K562 (cell line): Measurements from ENCODE around the gene TTC31. TPM values are rescaled to one million over a fixed set of nuclear protein-coding genes. Genes with fewer than 3 reads are reported as not detected.

Experiments used
- DMBX1 ChIP-seq: fragments of 250-450 bp; sonication (Bioruptor Pico); IDR thresholded peaks from 2 replicates; pipeline ENCODE4 v1.8.0; 2022; ENCODE audit warnings: inconsistent platforms, mild to moderate bottlenecking, moderate library complexity, borderline replicate concordance
- EHMT2 ChIP-seq: fragments of 450-650 bp; IDR thresholded peaks from 2 replicates; pipeline ENCODE4 v1.6.1; 2018; ENCODE audit warnings: antibody characterized with exemption
- ELF1 ChIP-seq: fragments of 200-800 bp; sonication (Bioruptor generic); IDR thresholded peaks from 2 replicates; pipeline ENCODE4 v1.6.1; 2016; ENCODE audit warnings: missing genetic modification characterization, missing compliant biosample characterization
- HDAC3 ChIP-seq: fragments of 450-650 bp; IDR thresholded peaks from 2 replicates; pipeline ENCODE4 v1.6.1; 2018; ENCODE audit warnings: borderline replicate concordance, mild to moderate bottlenecking, moderate library complexity; ENCODE audit not compliant: partially characterized antibody
- MCM2 ChIP-seq: fragments of 450-650 bp; IDR thresholded peaks from 2 replicates; pipeline ENCODE4 v1.6.1; 2017; ENCODE audit warnings: low read depth, mild to moderate bottlenecking
- MEIS2 ChIP-seq: fragments of 450-650 bp; IDR thresholded peaks from 2 replicates; pipeline ENCODE4 v1.6.1; 2014; ENCODE audit warnings: mild to moderate bottlenecking; ENCODE audit not compliant: partially characterized antibody
- MYC ChIP-seq, 2 experiments: fragments of 250-450 bp in 1 of 2; sonication (Bioruptor Pico) in 1 of 2; IDR thresholded peaks; 2 replicates each; pipeline versions ENCODE4 v1.5.1 to v1.6.1; 2012 to 2021; ENCODE audit warnings: low read depth in 2 of 2, borderline replicate concordance in 1 of 2, improper control_type of control experiment in 1 of 2, low read length in 1 of 2, mild to moderate bottlenecking in 1 of 2, moderate library complexity in 1 of 2
- POU5F1 ChIP-seq: fragments of 150-350 bp; IDR thresholded peaks from 2 replicates; pipeline ENCODE4 v1.6.1; 2014; ENCODE audit warnings: borderline replicate concordance, low read length, low read depth, mild to moderate bottlenecking; ENCODE audit not compliant: partially characterized antibody
- RBM39 ChIP-seq: fragments of 200-400 bp; formaldehyde crosslinking; optimal IDR thresholded peaks from 2 replicates; pipeline ENCODE3; 2018; ENCODE audit warnings: low read depth, low read length
- RCOR1 ChIP-seq, 2 experiments: IDR thresholded peaks; 2 replicates each; pipeline ENCODE4 v1.6.1; 2012; ENCODE audit warnings: low read depth in 2 of 2, low read length in 2 of 2, borderline replicate concordance in 1 of 2, improper control_type of control experiment in 1 of 2
- RNF2 ChIP-seq: sonication (generic); IDR thresholded peaks from 2 replicates; pipeline ENCODE4 v1.6.1; 2016
- SPI1 ChIP-seq: IDR thresholded peaks from 2 replicates; pipeline ENCODE4 v1.6.1; 2011; ENCODE audit warnings: low read depth, low read length, control low read depth, borderline replicate concordance
- THRAP3 ChIP-seq: fragments of 450-650 bp; IDR thresholded peaks from 2 replicates; pipeline ENCODE4 v1.6.1; 2016; ENCODE audit warnings: mild to moderate bottlenecking, inconsistent platforms, borderline replicate concordance
- XRCC3 ChIP-seq: fragments of 450-650 bp; IDR thresholded peaks from 2 replicates; pipeline ENCODE4 v1.6.1; 2017; ENCODE audit warnings: mild to moderate bottlenecking, moderate library complexity
- YBX1 ChIP-seq: fragments of 450-650 bp; IDR thresholded peaks from 2 replicates; pipeline ENCODE4 v1.7.1; 2016; ENCODE audit warnings: mild to moderate bottlenecking
- ZBTB17 ChIP-seq: fragments of 450-650 bp; formaldehyde crosslinking; IDR thresholded peaks from 2 replicates; pipeline ENCODE4 v1.4.0; 2020; ENCODE audit warnings: mild to moderate bottlenecking
- ZNF143 ChIP-seq: sonication (generic); formaldehyde crosslinking; IDR thresholded peaks from 2 replicates; pipeline ENCODE4 v1.9.0; 2022; ENCODE audit warnings: mild to moderate bottlenecking, missing genetic modification reagents
- ZNF408 ChIP-seq: fragments of 250-450 bp; sonication (Bioruptor Pico); IDR thresholded peaks from 2 replicates; pipeline ENCODE4 v1.4.0; 2020; ENCODE audit warnings: low read depth, mild to moderate bottlenecking, moderate library complexity
- ZNF77 ChIP-seq: fragments of 250-450 bp; sonication (Bioruptor Pico); IDR thresholded peaks from 2 replicates; pipeline ENCODE4 v1.5.0; 2020
- polyA plus RNA-seq, 8 experiments: library from polyadenylated mRNA; depleted of rRNA in 4 of 8; stranded (reverse) in 5 of 8; unstranded in 3 of 8; fragments of >200 nt; fragmentation: Nextera tagmentation in 2 of 8; fragmentation: Illumina TruSeq in 1 of 8; extraction: Ambion mirVana in 2 of 8; extraction: Trizol in 1 of 8; gene quantifications; 2 replicates each; pipeline versions ENCODE4 v1.2.1 to v1.2.3, GENCODE V29; 2011 to 2014; ENCODE audit warnings: inconsistent platforms in 1 of 8, missing spikeins in 1 of 8
- total RNA-seq, 7 experiments: library from RNA; depleted of rRNA in 6 of 7; stranded (reverse); fragments of >200 nt in 6 of 7; fragmentation: Illumina TruSeq in 2 of 7; extraction: Trizol in 2 of 7; gene quantifications; 2 replicates each; pipeline versions ENCODE4 v1.2.1 to v1.2.3, GENCODE V29; 2011 to 2021; ENCODE audit warnings: low replicate concordance in 1 of 7
- TF ChIP-seq, protein P1 (sequence below): fragments of 450-650 bp; IDR thresholded peaks from 2 replicates; pipeline ENCODE4 v1.6.1; 2014; ENCODE audit warnings: low read depth, mild to moderate bottlenecking, moderate library complexity, borderline replicate concordance
- TF ChIP-seq, protein P2 (sequence below): sonication (generic); formaldehyde crosslinking; IDR thresholded peaks from 2 replicates; pipeline ENCODE4 v1.8.0; 2022; ENCODE audit warnings: mild to moderate bottlenecking, missing genetic modification reagents
- TF ChIP-seq, protein P3 (sequence below), 2 experiments: fragments of 450-650 bp in 1 of 2; sonication (generic) in 1 of 2; formaldehyde crosslinking in 1 of 2; IDR thresholded peaks in 1 of 2; conservative IDR thresholded peaks in 1 of 2; 2 replicates each; pipeline versions ENCODE4 v1.6.1 to v1.8.1; 2016 to 2023; ENCODE audit warnings: mild to moderate bottlenecking in 2 of 2, moderate library complexity in 2 of 2, inconsistent platforms in 1 of 2, missing genetic modification reagents in 1 of 2
- TF ChIP-seq, protein P4 (sequence below): fragments of 450-650 bp; formaldehyde crosslinking; IDR thresholded peaks from 2 replicates; pipeline ENCODE4 v1.4.0; 2020; ENCODE audit warnings: mild to moderate bottlenecking, moderate library complexity

Gene TTC31
- total and polyA plus RNA-seq, 9 of the 15 experiments (the other 6 are each of a cell fraction or from before 2014, with no cell fraction given), result 4.7 to 30.5 (median 15.9) TPM

DNA sequence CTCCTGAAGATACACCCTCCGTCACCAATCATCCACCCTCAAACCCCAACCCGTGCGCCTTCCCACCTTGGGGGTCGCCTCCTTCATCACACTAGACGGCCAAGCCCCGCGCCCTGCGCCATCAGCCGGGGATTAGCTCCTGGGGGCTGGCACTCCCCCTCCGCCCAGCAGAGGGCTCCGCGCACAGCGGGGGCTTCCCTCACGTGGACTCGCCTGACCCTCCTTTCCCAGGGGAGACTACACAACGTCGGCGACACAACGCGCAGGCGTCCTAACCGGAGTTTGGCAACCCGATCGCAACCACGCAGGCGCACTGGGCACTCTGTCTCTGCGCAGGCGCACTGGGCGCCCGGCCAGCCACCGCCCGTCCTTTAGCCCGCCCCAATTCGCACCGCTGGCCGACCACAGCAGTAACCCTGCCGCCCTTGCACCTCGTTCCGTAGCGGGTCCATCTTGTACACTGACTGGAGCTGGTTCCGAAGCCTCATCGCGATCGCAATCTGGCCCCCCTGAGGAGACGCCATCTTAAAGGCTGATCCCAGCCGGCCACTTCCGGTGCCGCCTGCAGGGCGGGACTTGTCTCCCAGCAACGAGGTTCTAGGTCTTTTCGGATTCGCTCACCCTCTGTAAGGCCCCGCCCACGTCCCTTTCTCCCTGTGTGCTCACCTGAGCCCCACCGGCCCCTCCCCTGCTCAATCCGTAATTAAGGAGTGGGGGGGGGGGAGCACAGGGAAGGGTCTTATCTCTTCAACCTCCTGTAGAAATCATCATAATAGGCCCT, 24.5 kb downstream of the TTC31 start, which contains the start of gene PCGF1 (continued):
- TF ChIP-seq, protein P1, sequence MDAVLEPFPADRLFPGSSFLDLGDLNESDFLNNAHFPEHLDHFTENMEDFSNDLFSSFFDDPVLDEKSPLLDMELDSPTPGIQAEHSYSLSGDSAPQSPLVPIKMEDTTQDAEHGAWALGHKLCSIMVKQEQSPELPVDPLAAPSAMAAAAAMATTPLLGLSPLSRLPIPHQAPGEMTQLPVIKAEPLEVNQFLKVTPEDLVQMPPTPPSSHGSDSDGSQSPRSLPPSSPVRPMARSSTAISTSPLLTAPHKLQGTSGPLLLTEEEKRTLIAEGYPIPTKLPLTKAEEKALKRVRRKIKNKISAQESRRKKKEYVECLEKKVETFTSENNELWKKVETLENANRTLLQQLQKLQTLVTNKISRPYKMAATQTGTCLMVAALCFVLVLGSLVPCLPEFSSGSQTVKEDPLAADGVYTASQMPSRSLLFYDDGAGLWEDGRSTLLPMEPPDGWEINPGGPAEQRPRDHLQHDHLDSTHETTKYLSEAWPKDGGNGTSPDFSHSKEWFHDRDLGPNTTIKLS, result no peak; the same call in 1 of the 2 replicates
- no peak for TF ChIP-seq ZNF143 (CRISPR knock-in tag)
- no peak for TF ChIP-seq RBM39
- no peak for TF ChIP-seq ZNF408 (CRISPR knock-in tag)
- TF ChIP-seq XRCC3, result no peak
- TF ChIP-seq, protein P2, sequence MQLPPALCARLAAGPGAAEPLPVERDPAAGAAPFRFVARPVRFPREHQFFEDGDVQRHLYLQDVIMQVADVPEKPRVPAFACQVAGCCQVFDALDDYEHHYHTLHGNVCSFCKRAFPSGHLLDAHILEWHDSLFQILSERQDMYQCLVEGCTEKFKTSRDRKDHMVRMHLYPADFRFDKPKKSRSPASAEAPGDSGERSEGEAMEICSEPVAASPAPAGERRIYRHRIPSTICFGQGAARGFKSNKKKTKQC, result peak; percentile 26
- TF ChIP-seq MYC (IDR thresholded peaks at IDR 0.05; ENCODE audit: low read depth, low read length), result peak; percentile 84
- peak; percentile 82; the same call in 1 of the 2 replicates for TF ChIP-seq MYC (CRISPR knock-in tag; IDR thresholded peaks at IDR 0.05; ENCODE audit: borderline replicate concordance, low read depth)
- TF ChIP-seq DMBX1 (CRISPR knock-in tag), result 0 out of 2 replicates have a peak, but pooled peaks have one; percentile 43
- no peak; the same call in 1 of the 2 replicates for TF ChIP-seq THRAP3
- peak; percentile 97 for TF ChIP-seq MEIS2
- no peak for TF ChIP-seq HDAC3
- TF ChIP-seq SPI1, result 0 out of 2 replicates have a peak, but pooled peaks have one; percentile 34
- no peak for TF ChIP-seq YBX1
- TF ChIP-seq, protein P3, sequence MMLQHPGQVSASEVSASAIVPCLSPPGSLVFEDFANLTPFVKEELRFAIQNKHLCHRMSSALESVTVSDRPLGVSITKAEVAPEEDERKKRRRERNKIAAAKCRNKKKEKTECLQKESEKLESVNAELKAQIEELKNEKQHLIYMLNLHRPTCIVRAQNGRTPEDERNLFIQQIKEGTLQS (IDR thresholded peaks at IDR 0.05), result no peak
- TF ChIP-seq, protein P3 (CRISPR knock-in tag; conservative IDR thresholded peaks at IDR 0.05), result no peak
- TF ChIP-seq MCM2, result no peak
- no peak for TF ChIP-seq EHMT2
- no peak for TF ChIP-seq ZNF77 (CRISPR knock-in tag)
- TF ChIP-seq, protein P4, sequence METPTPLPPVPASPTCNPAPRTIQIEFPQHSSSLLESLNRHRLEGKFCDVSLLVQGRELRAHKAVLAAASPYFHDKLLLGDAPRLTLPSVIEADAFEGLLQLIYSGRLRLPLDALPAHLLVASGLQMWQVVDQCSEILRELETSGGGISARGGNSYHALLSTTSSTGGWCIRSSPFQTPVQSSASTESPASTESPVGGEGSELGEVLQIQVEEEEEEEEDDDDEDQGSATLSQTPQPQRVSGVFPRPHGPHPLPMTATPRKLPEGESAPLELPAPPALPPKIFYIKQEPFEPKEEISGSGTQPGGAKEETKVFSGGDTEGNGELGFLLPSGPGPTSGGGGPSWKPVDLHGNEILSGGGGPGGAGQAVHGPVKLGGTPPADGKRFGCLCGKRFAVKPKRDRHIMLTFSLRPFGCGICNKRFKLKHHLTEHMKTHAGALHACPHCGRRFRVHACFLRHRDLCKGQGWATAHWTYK (CRISPR knock-in tag), result no peak; the same call in 1 of the 2 replicates
- TF ChIP-seq RCOR1 (IDR thresholded peaks at IDR 0.05; ENCODE audit: borderline replicate concordance in 1 of 2, low read depth in 2 of 2, low read length in 2 of 2), result peak in 1 of 2 experiments; percentile 52; a peak in 2 of 4 replicates
- TF ChIP-seq ELF1, result peak; percentile 92
- TF ChIP-seq POU5F1, result peak; percentile 55
- TF ChIP-seq ZBTB17 (CRISPR knock-in tag), result peak; percentile 75
- no peak for TF ChIP-seq RNF2
